Urinary bladder (tissue), 4 donors: Measurements from ENCODE around the gene SERINC5. TPM values are rescaled to one million over a fixed set of nuclear protein-coding genes. Genes with fewer than 3 reads are reported as not detected.
A peak's percentile ranks its signal among the peaks of the same experiment; 100 is the strongest.
"Not testable (repeated sequence)": the region's sequence is repeated elsewhere in the genome, so short reads cannot be mapped to it uniquely, and the experiment has no call there.

Source experiments
- DNase-seq: peaks from one replicate; pipeline ENCODE4 v3.0.0-alpha.2; 2015; ENCODE audit errors: extremely low spot score
- H3K27ac ChIP-seq: one replicate; pipeline ENCODE4 v1.5.1; 2013; ENCODE audit warnings: low read depth, mild to moderate bottlenecking, moderate library complexity
- H3K36me3 ChIP-seq: one replicate; pipeline ENCODE4 v1.6.1; 2013; ENCODE audit warnings: mild to moderate bottlenecking, moderate library complexity; ENCODE audit not compliant: insufficient read depth
- H3K4me1 ChIP-seq: one replicate; pipeline ENCODE4 v1.6.1; 2013; ENCODE audit warnings: mild to moderate bottlenecking, moderate library complexity; ENCODE audit not compliant: insufficient read depth
- H3K4me3 ChIP-seq: one replicate; pipeline ENCODE4 v1.5.1; 2013; ENCODE audit warnings: low read depth, low read length
- WGBS: extraction: QIAGEN DNeasy Blood & Tissue Kit; methylation state at CpG from one replicate; pipeline ENCODE4 v1.1.7; 2013; 5-methylcytosine and 5-hydroxymethylcytosine counted together
- polyA plus RNA-seq: library from polyadenylated mRNA; stranded (reverse); fragments of 200-250 nt; gene quantifications from one replicate; pipeline ENCODE4 v1.2.3, GENCODE V29; 2013
- total RNA-seq: library from RNA; depleted of rRNA; stranded (reverse); fragments of >200 nt; gene quantifications from one replicate; pipeline ENCODE4 v1.2.3, GENCODE V29; 2014
- donor health status: healthy with polysubstance abuse.
- donor health status: healthy.

Gene SERINC5
- total and polyA plus RNA-seq, 2 donors: 7.2 to 48.7 TPM

DNA sequence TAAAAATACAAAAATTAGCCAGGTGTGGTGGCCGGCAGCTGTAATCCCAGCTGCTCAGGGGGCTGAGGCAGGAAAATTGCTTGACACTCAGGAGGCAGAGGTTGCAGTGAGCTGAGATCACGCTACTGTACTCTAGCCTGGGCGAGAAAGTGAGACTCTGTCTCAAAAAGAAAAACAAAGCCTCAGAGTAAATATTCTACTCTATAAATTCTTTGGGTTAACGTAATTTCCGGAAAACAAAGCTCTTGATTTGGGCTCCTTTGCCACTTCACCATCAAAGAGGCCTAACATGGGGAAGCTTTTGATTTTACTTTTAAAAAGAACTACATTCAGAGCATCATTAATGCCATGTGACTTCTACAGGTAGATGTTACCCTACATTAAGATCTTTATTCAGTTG is 103.1 kb downstream of the SERINC5 start:
- Histone ChIP-seq H3K27ac (no peak overlapping the region), H3K36me3 (peaks cover 2% of the 10 kb centered on the region), H3K4me1 (no peaks in the 10 kb centered on the region), H3K4me3 (no peak overlapping the region)
- 83% methylated on average over 5 of the region's 5 CpGs for WGBS
- DNase-seq: no peak

DNA sequence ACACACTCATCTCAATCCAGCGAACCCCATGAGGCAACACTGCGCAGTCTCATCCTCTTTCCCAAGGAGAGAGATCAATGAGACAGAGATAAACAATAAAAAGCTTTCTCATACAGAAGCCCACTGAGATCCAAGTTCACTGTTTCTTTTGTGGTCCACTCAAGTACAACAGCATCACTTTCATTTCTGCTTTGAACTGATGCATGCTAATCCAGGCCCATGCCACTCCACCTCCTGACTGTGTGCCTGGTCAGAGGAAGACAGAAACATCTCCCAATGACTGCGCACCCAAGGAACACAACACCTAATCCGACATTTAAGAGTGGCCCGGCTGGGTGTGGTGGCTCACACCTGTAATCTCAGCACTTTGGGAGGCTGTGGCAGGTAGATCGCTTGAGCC is 104.0 kb downstream of the SERINC5 start:
- H3K4me3 ChIP-seq: no peak overlapping the region
- H3K4me1 ChIP-seq: no peaks in the 10 kb centered on the region
- H3K27ac ChIP-seq: no peak overlapping the region
- DNase-seq: no peak
- H3K36me3 ChIP-seq: no peaks in the 10 kb centered on the region
- WGBS: 96% methylated on average over 6 of the region's 6 CpGs

DNA sequence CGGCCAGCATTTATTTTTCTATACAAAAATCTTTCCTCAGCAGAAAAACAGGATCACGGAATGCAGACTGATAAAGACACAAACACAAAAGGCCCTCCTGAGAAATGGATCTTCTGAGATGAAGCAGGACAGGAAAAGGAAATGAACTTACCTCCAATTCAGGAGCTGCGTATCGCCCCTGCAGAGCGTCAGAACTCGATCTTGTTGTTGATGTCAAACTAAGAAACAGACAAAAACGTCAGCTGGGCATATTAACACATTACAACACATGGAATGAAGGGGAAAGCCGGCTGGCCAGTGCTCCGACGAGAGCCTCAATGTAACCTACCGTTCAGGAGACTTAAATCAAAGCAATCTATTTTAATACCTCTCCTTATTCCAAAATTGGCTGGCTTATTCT is 105.1 kb downstream of the SERINC5 start:
- DNase-seq: no peak
- 74% methylated on average over 11 of the region's 11 CpGs for WGBS
- no peak overlapping the region for H3K27ac ChIP-seq
- H3K4me1 ChIP-seq: no peaks in the 10 kb centered on the region
- no peaks in the 10 kb centered on the region for H3K36me3 ChIP-seq
- H3K4me3 ChIP-seq: no peak overlapping the region

DNA sequence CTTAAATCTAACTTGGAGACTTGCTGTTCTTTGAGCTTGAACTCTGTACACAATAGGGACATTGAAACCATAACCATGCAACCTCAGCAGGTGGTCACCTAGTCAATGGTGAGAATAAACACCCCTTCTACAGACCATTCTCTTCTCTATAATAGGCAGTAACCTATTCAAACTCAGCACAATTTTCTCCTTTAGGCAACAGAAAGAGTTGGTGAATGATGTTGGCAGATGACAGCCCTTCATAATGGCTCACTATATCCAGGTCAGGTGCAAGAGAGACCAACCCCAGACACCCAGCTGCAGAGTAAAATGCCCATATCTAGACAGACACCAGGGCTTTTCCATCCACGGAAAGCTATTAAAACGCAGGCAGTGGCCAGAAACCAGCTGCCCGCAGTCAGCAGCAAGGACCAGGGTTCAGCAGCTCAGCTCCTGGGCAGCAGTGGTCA is 106.7 kb downstream of the SERINC5 start:
- 86% methylated on average over 3 of the region's 3 CpGs for WGBS
- H3K36me3 ChIP-seq: no peaks in the 10 kb centered on the region
- no peak overlapping the region for H3K27ac ChIP-seq
- H3K4me3 ChIP-seq: no peak overlapping the region
- DNase-seq: no peak
- H3K4me1 ChIP-seq: no peaks in the 10 kb centered on the region

DNA sequence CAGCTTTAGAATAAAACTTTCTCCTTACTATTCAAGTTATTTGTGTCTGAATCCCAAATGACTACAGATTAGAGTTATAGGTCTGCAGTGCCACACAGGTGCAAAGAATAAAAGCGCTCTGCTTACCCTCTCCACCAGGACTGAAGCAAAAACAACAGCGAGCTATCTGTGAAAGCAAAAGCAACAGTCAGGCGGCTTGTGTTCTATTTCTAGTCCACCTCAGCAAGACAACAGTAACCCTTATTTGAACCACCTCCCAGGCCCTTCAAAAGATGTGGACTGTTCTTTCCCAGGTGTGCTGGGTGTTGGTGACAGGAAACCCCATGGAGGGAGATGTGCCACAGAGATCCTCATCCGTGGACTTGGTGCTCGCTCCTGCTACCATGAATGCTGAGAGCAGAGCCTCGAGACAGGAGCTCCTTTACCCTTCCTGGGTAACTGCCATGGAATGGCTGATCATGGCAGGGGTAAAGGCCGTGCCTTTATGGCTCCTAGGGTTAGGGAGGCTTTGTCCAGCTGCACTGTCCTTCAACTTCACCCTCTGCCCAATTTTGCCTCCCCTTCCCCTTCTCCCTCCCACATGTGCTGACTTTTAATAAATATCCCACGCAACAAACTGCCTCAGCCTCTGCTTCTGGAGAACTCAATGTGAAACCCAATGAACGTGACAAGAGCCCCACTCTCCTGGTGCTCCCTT is 108.6 kb downstream of the SERINC5 start:
- no peaks in the 10 kb centered on the region for H3K4me1 ChIP-seq
- no peak overlapping the region for H3K4me3 ChIP-seq
- no peak for DNase-seq
- H3K36me3 ChIP-seq: no peaks in the 10 kb centered on the region
- H3K27ac ChIP-seq: no peak overlapping the region
- 95% methylated on average over 9 of the region's 9 CpGs for WGBS

DNA sequence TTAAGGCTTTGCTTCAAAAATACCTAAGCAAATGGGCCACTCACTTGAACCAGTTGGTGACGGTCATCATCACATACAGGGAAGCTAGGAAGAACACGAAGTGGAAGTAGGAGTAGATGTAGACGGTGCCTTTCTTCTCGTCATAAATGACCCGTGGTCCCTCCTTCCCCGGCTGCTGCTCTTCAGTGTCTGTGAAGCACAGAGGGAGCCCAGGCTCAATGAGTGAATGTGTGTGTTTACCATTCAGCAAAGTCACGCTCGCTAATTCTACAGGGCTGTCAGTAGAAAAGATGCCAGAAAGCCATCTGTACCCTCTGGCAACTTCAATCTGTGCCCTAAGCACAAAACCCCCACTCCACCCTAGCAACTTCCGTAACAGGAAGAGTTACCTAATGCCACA is 109.8 kb downstream of the SERINC5 start:
- Histone ChIP-seq H3K4me1 (no peaks in the 10 kb centered on the region), H3K27ac (no peak overlapping the region), H3K4me3 (no peak overlapping the region), H3K36me3 (no peaks in the 10 kb centered on the region)
- 92% methylated on average over 9 of the region's 9 CpGs for WGBS
- no peak for DNase-seq

DNA sequence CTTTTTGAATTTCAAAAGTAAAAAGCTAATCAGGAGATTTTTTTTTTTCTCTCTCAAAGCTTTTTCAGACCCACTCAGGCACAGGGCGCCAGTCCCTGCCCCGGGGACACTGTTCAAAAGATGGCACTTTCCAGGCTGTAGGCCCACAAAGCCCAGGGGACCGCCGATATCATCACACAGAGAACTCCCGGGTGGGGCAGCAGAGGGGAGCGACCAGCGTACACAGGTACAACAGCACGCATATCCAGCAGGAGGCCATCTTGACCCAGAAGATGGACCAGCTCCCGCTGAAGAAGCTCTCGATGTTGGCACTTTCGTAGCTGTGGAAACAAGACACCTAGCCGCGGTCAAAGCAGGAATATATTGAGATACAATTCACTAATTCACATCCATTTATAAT is 112.4 kb downstream of the SERINC5 start:
- no peak for DNase-seq
- no peak overlapping the region for H3K4me3 ChIP-seq
- no peaks in the 10 kb centered on the region for H3K36me3 ChIP-seq
- 91% methylated on average over 13 of the region's 13 CpGs for WGBS
- H3K27ac ChIP-seq: no peak overlapping the region
- no peaks in the 10 kb centered on the region for H3K4me1 ChIP-seq

DNA sequence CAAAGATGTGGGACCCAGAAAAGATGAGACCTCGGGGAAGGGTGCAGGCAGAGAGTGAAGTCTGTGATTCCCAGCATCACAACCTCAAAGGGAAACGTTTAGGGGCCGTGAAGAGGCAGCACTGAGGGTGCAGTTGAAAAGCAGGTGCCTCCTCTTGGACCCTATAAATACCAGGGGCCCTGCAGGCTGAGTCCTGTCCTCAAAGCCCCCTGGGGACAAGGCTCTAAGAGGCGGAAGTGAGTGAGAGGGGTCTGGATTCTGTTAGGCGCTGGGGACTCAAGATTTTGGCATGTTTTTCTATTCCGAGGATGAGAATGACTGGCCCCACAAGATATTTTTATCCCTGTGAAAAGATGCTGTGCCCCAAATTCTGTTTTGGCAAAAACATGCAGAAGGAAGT is 112.9 kb downstream of the SERINC5 start:
- Histone ChIP-seq H3K27ac (no peak overlapping the region), H3K36me3 (no peaks in the 10 kb centered on the region), H3K4me1 (no peaks in the 10 kb centered on the region), H3K4me3 (no peak overlapping the region)
- 73% methylated on average over 6 of the region's 6 CpGs for WGBS
- DNase-seq: no peak

DNA sequence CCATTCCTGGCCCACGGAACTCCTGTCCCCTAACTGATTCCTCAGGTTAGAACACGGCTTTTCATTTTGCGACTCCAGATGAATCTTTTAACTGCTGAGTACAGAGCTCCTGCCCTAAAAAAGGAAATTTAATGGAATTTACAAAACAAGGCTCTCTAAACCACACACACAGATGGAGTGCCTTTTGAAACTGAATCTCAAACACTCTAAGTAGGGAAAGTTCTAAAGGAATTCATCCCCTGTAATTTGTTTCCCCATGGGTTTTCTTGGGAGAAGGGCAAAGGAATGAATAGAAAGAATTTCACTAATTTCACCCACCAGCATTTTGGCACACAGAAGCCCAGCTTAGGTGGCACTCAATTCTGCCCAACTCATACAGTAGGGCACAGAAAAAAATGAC is 114.2 kb downstream of the SERINC5 start:
- Histone ChIP-seq H3K4me3 (no peak overlapping the region), H3K36me3 (no peaks in the 10 kb centered on the region), H3K27ac (peak overlapping the region; percentile 62), H3K4me1 (no peaks in the 10 kb centered on the region)
- 41% methylated on average over 3 of the region's 3 CpGs for WGBS
- no peak for DNase-seq

DNA sequence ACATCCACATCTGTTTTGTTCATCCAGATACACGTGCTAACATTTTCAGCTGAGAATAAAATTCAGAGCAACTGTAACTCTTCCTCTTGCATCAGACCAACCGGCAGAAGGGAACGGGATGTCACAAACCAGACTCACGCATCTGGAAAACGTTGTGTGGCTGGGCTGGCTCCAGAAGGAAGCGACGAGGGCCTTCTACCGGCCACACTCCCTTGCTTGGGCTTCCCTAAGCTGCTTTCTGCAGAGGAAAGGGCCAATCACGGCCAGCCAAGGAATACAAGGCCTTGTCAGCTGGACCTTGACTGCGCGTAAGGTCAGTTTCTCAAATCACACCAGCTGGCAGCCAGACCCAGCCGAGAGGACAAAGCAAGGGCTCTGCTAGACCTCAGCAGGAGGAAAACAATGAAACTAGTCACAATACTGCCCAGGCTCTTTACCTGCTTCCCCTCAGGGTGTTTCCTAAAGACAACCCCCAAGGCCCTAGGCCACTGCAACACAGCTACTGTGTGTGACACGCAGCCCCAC is 114.6 kb downstream of the SERINC5 start:
- Histone ChIP-seq H3K36me3 (no peaks in the 10 kb centered on the region), H3K4me3 (no peak overlapping the region), H3K4me1 (no peaks in the 10 kb centered on the region), H3K27ac (peak overlapping the region; percentile 62)
- WGBS: 20% methylated on average over 13 of the region's 13 CpGs
- no peak for DNase-seq

DNA sequence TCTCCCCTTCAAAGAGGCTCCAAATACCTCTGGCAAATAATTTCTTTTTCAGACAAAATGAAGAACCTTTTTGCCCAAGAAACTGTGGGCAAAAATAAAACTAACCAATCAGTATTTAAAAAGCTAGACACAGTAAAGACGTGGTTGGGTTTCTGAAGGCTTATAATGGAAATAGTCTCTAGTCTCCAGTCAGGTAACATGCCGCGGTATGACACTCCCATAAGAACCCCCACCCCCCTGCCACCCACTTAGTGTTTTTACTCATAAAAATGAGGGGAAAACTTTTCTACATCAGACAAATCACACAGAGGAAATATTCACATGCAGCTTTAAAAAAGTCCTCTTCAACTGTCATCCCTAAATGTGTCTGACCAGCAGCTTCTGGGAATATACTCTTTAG is 115.4 kb downstream of the SERINC5 start:
- no peak overlapping the region for H3K4me3 ChIP-seq
- no peak for DNase-seq
- no peak overlapping the region for H3K27ac ChIP-seq
- H3K4me1 ChIP-seq: no peaks in the 10 kb centered on the region
- no peaks in the 10 kb centered on the region for H3K36me3 ChIP-seq
- WGBS: 86% methylated on average over 3 of the region's 3 CpGs

DNA sequence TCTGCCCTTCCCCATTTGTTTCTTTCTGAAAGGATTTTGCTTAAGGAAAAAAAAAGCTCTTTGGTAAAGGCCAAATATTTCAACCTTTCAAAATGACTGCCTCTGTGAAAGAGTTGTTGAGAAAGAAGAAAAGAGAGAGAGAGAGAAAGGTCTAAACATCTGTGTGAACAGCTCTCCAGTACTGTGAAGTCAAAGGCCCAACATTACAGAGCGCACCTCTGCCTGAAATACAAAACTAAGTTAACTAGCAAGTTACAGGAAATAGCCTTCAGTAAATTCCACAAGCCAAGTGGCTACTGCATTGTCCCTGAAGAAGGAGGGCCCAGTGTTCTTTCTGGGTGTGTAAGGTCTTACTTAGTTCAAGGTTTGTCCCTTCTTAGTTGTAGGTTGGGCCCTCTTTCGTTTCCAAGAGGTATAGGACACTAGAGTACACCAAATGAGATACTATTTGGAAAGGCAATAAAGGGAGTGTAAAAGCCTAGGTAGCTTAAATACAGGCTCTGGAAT is 116.3 kb downstream of the SERINC5 start:
- H3K4me1 ChIP-seq: no peaks in the 10 kb centered on the region
- WGBS: 94% methylated on average over 2 of the region's 2 CpGs
- no peak overlapping the region for H3K4me3 ChIP-seq
- no peaks in the 10 kb centered on the region for H3K36me3 ChIP-seq
- no peak for DNase-seq
- no peak overlapping the region for H3K27ac ChIP-seq

DNA sequence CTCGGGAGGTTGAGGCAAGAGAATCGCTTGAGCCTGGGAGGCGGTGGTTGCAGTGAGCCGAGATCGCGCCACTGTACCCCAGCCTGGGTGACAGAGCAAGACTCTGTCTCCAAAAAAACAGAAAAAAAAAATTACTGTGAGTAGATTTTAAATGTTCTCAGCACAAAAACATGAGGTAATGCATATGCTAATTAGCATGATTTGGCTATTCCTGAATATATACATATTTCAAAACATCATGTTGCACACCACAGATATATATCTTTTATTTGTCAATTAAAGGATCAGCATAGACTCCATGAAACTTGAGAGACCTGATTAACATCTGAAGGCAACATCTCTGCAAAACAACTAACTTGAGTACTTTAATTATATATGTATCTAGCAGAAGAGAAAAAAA is 117.4 kb downstream of the SERINC5 start:
- DNase-seq: no peak
- 99% methylated on average over 6 of the region's 6 CpGs for WGBS
- Histone ChIP-seq H3K4me3 (no peak overlapping the region), H3K36me3 (no peaks in the 10 kb centered on the region), H3K4me1 (no peaks in the 10 kb centered on the region), H3K27ac (no peak overlapping the region)

DNA sequence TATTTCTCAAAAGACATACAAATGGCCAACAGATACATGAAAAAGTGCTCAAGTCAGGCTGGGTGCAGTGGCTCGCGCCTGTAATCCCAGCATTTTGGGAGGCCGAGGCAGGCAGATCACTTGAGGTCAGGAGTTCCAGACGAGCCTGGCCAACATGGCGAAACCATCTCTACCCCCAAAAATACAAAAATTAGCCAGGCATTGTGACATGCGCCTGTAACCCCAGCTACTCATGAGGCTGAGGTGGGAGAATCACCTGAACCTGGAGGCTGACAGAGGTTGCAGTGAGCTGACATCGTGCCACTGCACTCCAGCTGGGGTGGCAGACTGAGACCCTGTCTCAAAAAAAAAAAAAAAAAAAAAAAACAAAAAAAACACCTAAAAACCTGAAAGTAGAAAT is 119.0 kb downstream of the SERINC5 start:
- 92% methylated on average over 7 of the region's 7 CpGs for WGBS
- not testable (repeated sequence) for DNase-seq, H3K4me1 ChIP-seq, H3K27ac ChIP-seq, H3K36me3 ChIP-seq, H3K4me3 ChIP-seq
